KOPT-K1 (cell line): ENCODE data around the gene BMI1.
"Not testable (repeated sequence)": the region's sequence is repeated elsewhere in the genome, so short reads cannot be mapped to it uniquely, and the experiment has no call there.

ENCODE experiments used
- H3K27ac ChIP-seq: fragments of 200-600 bp; sonication (generic); 2 replicates; pipeline ENCODE4 v1.5.1; 2016; ENCODE audit warnings: antibody characterized with exemption, mild to moderate bottlenecking, low read depth, low read length; ENCODE audit not compliant: poor library complexity, severe bottlenecking
- H3K36me3 ChIP-seq: fragments of 200-600 bp; sonication (generic); 2 replicates; pipeline ENCODE4 v1.5.1; 2017; ENCODE audit warnings: antibody characterized with exemption, mild to moderate bottlenecking, low read length, moderate library complexity; ENCODE audit not compliant: insufficient read depth
- H3K9me3 ChIP-seq: fragments of 200-600 bp; sonication (generic); 2 replicates; pipeline ENCODE4 v1.5.1; 2017; ENCODE audit warnings: antibody characterized with exemption, low read length, mild to moderate bottlenecking; ENCODE audit not compliant: insufficient read depth, poor library complexity, severe bottlenecking

Gene BMI1

GRCh38 chr10:22341190-22341925 is 20.5 kb downstream of the BMI1 start:
- peak overlapping the region; percentile 84 for H3K27ac ChIP-seq
- H3K9me3 ChIP-seq = no peaks in the 10 kb centered on the region

GRCh38 chr10:22341926-22342196 is 21.0 kb downstream of the BMI1 start:
- no peaks in the 10 kb centered on the region for H3K9me3 ChIP-seq
- no peaks in the 10 kb centered on the region for H3K36me3 ChIP-seq
- no peak overlapping the region for H3K27ac ChIP-seq

More at GRCh38 chr10:22341190-22341925, 20.5 kb downstream of the BMI1 start:
- no peaks in the 10 kb centered on the region for H3K36me3 ChIP-seq

- H3K27ac ChIP-seq = no peak overlapping the region
- H3K36me3 ChIP-seq = no peaks in the 10 kb centered on the region
- H3K9me3 ChIP-seq = no peaks in the 10 kb centered on the region
These were observed 21.5 kb downstream of the BMI1 start for GRCh38 chr10:22342421-22342820.

- Histone ChIP-seq H3K9me3 (no peaks in the 10 kb centered on the region), H3K36me3 (no peaks in the 10 kb centered on the region), H3K27ac (no peak overlapping the region)
These were observed 22.8 kb downstream of the BMI1 start for GRCh38 chr10:22343731-22344130.

GRCh38 chr10:22344249-22344648 is 23.4 kb downstream of the BMI1 start:
- Histone ChIP-seq H3K36me3 (no peaks in the 10 kb centered on the region), H3K9me3 (no peaks in the 10 kb centered on the region), H3K27ac (no peak overlapping the region)

- Histone ChIP-seq H3K36me3 (no peaks in the 10 kb centered on the region), H3K9me3 (no peaks in the 10 kb centered on the region), H3K27ac (no peak overlapping the region)
These were observed 23.9 kb downstream of the BMI1 start for GRCh38 chr10:22344781-22345300.

GRCh38 chr10:22345301-22346095 is 24.6 kb downstream of the BMI1 start, which contains the start of gene SPAG6:
Gene SPAG6 (plus strand): TSS chr10:22345496. CDS start chr10:22345612, 116 bp downstream.
- no peaks in the 10 kb centered on the region for H3K36me3 ChIP-seq
- H3K9me3 ChIP-seq = no peaks in the 10 kb centered on the region
- H3K27ac ChIP-seq = no peak within 1 kb of the TSS

- Histone ChIP-seq H3K27ac (no peak overlapping the region), H3K9me3 (no peaks in the 10 kb centered on the region), H3K36me3 (no peaks in the 10 kb centered on the region)
These were observed 25.3 kb downstream of the BMI1 start for GRCh38 chr10:22346096-22346661.

- Histone ChIP-seq H3K27ac (no peak overlapping the region), H3K36me3 (no peaks in the 10 kb centered on the region), H3K9me3 (no peaks in the 10 kb centered on the region)
These were observed 28.9 kb downstream of the BMI1 start for GRCh38 chr10:22349755-22350154.

GRCh38 chr10:22351131-22351703 is 30.3 kb downstream of the BMI1 start:
- H3K9me3 ChIP-seq = no peaks in the 10 kb centered on the region
- no peak overlapping the region for H3K27ac ChIP-seq
- no peaks in the 10 kb centered on the region for H3K36me3 ChIP-seq

GRCh38 chr10:22356324-22356873 is 35.5 kb downstream of the BMI1 start:
- H3K36me3 ChIP-seq = no peaks in the 10 kb centered on the region
- no peak overlapping the region for H3K27ac ChIP-seq
- H3K9me3 ChIP-seq = no peaks in the 10 kb centered on the region

- H3K9me3 ChIP-seq, H3K36me3 ChIP-seq, H3K27ac ChIP-seq: not testable (repeated sequence)
These were observed 36.9 kb downstream of the BMI1 start for GRCh38 chr10:22357770-22358169.

GRCh38 chr10:22363305-22363704 is 42.4 kb downstream of the BMI1 start:
- no peaks in the 10 kb centered on the region for H3K36me3 ChIP-seq
- no peaks in the 10 kb centered on the region for H3K9me3 ChIP-seq
- no peak overlapping the region for H3K27ac ChIP-seq

- H3K27ac ChIP-seq = no peak overlapping the region
- H3K36me3 ChIP-seq = no peaks in the 10 kb centered on the region
- H3K9me3 ChIP-seq = no peaks in the 10 kb centered on the region
These were observed 43.7 kb downstream of the BMI1 start for GRCh38 chr10:22364407-22365140.
